ENCODE measurements around the gene MEIS2.

The MEIS2 gene

DNA sequence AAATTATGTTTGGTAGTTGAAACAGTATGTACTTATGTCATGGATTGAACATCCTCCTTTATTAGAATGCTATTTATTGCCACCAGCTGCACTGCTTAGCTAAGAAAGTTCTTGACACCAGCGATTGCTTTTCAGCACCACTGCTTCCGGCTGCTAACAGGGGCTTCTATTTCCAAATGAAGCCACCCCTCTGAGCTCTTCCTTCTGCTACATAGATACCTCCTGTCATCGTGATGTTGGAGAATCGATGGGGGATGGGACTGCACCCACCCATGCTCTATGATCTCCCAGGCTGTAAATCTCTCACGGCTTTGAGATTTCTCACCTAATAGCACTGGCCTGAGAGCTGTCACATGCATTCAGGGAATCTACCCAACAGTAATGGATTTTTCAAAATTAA, 259.2 kb downstream of the MEIS2 start:
- no peak for DNase-seq (ENCODE audit: insufficient read length, low spot score)
- no peak for FAIRE-seq
- no peak for TF ChIP-seq POU2F2 (IDR thresholded peaks at IDR 0.05; ENCODE audit: low read depth, low read length)
- TF ChIP-seq SPI1 (IDR thresholded peaks at IDR 0.05; ENCODE audit: low read depth, low read length): no peak
- no peak for TF ChIP-seq POLR2A (IDR thresholded peaks at IDR 0.05; ENCODE audit: low read depth, low read length)
- TF ChIP-seq POLR2AphosphoS5 (IDR thresholded peaks at IDR 0.05; ENCODE audit: low read depth, low read length): no peak
- TF ChIP-seq PAX5 (IDR thresholded peaks at IDR 0.05; ENCODE audit: insufficient read depth, low read length, severe bottlenecking): no peak
- no peak for TF ChIP-seq TAF1 (IDR thresholded peaks at IDR 0.05; ENCODE audit: low read depth, low read length)
